Esophagus squamous epithelium (tissue), 5 donors: Measurements from ENCODE around the gene FHL5. TPM values are rescaled to one million over a fixed set of nuclear protein-coding genes. Genes with fewer than 3 reads are reported as not detected.

Experiments
- DNase-seq: peaks from one replicate; lab custom pipeline; 2025; lab: John Stamatoyannopoulos, UW
- H3K27ac ChIP-seq, 4 donors: fragments of 200-600 bp; sonication (generic); one replicate each; pipeline ENCODE4 v1.5.1; 2016 to 2019; ENCODE audit warnings: mild to moderate bottlenecking in 1 of 4
- H3K27me3 ChIP-seq, 4 donors: fragments of 200-600 bp; sonication (generic); 1 replicate in 3 of 4; 2 replicates in 1 of 4; pipeline versions ENCODE4 v1.5.1 to v1.6.0; 2017 to 2021; ENCODE audit warnings: antibody characterized with exemption in 1 of 4
- H3K36me3 ChIP-seq, 3 donors: fragments of 200-600 bp; sonication (generic); one replicate each; pipeline ENCODE4 v1.5.1; 2016 to 2019
- H3K4me1 ChIP-seq, 3 donors: fragments of 200-600 bp; sonication (generic); one replicate each; pipeline ENCODE4 v1.5.1; 2017 to 2019
- H3K4me3 ChIP-seq, 4 donors: fragments of 200-600 bp; sonication (generic); 1 replicate in 3 of 4; 2 replicates in 1 of 4; pipeline ENCODE4 v1.5.1; 2016 to 2019; ENCODE audit warnings: mild to moderate bottlenecking in 2 of 4, moderate library complexity in 1 of 4
- H3K9me3 ChIP-seq, 3 donors: fragments of 200-600 bp; sonication (generic); one replicate each; pipeline ENCODE4 v1.5.1; 2016 to 2019
- POLR2A ChIP-seq, 4 donors: fragments of 450-650 bp; IDR thresholded peaks; one replicate each; pipeline ENCODE4 v1.6.1; 2017; ENCODE audit warnings: antibody characterized with exemption in 4 of 4, mild to moderate bottlenecking in 4 of 4, moderate library complexity in 3 of 4
- WGBS, 2 donors: methylation state at CpG; one replicate each; pipeline ENCODE4 v1.1.5; 2018; 5-methylcytosine and 5-hydroxymethylcytosine counted together
- intact Hi-C: fragments of 100-400 bp; cut with DNase I; formaldehyde crosslinking; loops from one replicate; pipeline ENCODE4 v1.15.0; 2022
- small RNA-seq, 4 donors: library from RNA; depleted of rRNA; stranded (forward); fragments of <200 nt; gene quantifications; one replicate each; pipeline ENCODE3, GENCODE V24; 2016
- total RNA-seq, 4 donors: library from RNA; depleted of rRNA; stranded (reverse); fragments of >200 nt; gene quantifications; one replicate each; pipeline ENCODE4 v1.1.0, GENCODE V29; 2016
- TF ChIP-seq, protein P1 (sequence below), 6 experiments: fragments of 450-650 bp in 4 of 6; fragments of 200-600 bp in 2 of 6; sonication (generic) in 2 of 6; IDR thresholded peaks; one replicate each; pipeline ENCODE4 v1.5.1; 2016 to 2019; ENCODE audit warnings: antibody characterized with exemption in 6 of 6, mild to moderate bottlenecking in 4 of 6, moderate library complexity in 4 of 6
- donor health status: DM: yes; HTN: yes; CAD: no.

The FHL5 gene
- total RNA-seq, 4 donors from 2014 or later, result 0.83 to 15.2 (median 7.3) TPM

DNA sequence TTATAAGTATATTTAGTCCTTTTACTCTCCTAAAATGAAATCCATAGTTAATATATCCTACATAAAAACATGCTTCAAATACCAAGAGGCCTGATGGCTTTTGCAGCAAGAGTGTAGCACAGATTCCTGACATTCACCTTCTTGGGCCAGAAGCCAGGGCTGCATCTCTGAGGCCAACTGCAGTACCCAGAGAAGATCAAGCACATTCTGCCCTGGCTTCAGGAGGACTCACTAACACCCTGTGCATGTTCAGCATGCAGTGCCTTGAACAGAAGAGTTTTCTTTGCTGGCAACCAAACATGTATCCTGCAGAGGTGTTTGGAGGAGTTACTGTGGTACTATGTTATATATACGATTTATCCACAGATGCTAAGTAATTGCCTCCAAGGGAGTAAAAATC, 90.3 kb downstream of the FHL5 start:
- intact Hi-C loops, result no loop called here
- Histone ChIP-seq H3K4me1 (no peaks in the 10 kb centered on the region), H3K9me3 (no peaks in the 10 kb centered on the region), H3K27me3 (no peaks in the 10 kb centered on the region), H3K27ac (no peak overlapping the region), H3K4me3 (no peak overlapping the region), H3K36me3 (no peaks in the 10 kb centered on the region)
- WGBS, 2 donors, result 71 to 80% methylated on average over 1 of the region's 1 CpG
- TF ChIP-seq POLR2A (IDR thresholded peaks at IDR 0.05), result no peak
- TF ChIP-seq, protein P1, sequence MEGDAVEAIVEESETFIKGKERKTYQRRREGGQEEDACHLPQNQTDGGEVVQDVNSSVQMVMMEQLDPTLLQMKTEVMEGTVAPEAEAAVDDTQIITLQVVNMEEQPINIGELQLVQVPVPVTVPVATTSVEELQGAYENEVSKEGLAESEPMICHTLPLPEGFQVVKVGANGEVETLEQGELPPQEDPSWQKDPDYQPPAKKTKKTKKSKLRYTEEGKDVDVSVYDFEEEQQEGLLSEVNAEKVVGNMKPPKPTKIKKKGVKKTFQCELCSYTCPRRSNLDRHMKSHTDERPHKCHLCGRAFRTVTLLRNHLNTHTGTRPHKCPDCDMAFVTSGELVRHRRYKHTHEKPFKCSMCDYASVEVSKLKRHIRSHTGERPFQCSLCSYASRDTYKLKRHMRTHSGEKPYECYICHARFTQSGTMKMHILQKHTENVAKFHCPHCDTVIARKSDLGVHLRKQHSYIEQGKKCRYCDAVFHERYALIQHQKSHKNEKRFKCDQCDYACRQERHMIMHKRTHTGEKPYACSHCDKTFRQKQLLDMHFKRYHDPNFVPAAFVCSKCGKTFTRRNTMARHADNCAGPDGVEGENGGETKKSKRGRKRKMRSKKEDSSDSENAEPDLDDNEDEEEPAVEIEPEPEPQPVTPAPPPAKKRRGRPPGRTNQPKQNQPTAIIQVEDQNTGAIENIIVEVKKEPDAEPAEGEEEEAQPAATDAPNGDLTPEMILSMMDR (IDR thresholded peaks at IDR 0.05), result no peak
- DNase-seq, result no peak

DNA sequence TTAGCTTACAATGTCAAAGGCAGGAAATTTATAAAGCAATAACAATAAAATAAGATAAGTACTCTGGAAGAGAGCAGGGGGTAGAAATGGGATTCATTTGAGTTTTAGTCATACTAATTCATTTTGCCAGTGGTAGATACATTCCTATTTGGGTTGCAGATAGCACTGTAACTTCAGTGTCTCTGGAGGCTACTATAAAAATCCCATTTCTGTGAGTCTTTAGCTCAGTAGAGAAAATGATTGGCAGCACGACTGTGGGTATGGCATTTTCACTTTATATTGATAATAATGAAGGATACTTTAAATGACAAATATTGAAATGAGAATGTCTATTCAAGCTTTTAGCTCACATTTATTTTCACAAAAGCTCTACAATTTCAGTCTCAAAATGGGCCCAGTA, 93.6 kb downstream of the FHL5 start:
- H3K4me3 ChIP-seq, result no peak overlapping the region
- 57 to 71% methylated on average over 1 of the region's 1 CpG for WGBS, 2 donors
- intact Hi-C loops, result no loop called here
- no peaks in the 10 kb centered on the region for H3K27me3 ChIP-seq
- no peaks in the 10 kb centered on the region for H3K36me3 ChIP-seq
- no peaks in the 10 kb centered on the region for H3K9me3 ChIP-seq
- H3K4me1 ChIP-seq, result no peaks in the 10 kb centered on the region
- DNase-seq, result no peak
- H3K27ac ChIP-seq, result no peak overlapping the region
- TF ChIP-seq, protein P1 (IDR thresholded peaks at IDR 0.05), result no peak
- no peak for TF ChIP-seq POLR2A (IDR thresholded peaks at IDR 0.05)

DNA sequence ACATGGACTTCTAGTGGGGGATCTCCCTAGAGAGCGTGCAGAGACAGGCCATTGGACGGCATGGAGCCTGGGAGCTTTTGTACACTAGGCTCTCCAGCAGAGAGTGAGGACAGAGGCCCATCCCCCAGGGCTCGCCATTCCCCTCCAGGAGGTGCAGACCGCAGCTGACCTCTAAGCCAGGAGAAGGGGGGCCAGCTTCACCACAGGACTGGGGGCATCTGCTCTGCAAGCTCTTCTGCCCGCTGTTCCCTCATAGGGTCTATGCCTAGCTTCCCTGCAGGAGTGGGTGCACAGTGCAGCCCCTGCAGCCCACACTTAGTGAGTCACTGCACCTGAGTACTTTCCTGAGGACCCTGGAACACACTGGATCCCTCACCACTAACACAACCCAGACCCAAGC, 94.4 kb downstream of the FHL5 start:
- TF ChIP-seq, protein P1 (IDR thresholded peaks at IDR 0.05), result no peak
- no peak for TF ChIP-seq POLR2A (IDR thresholded peaks at IDR 0.05)
- Histone ChIP-seq H3K9me3 (no peaks in the 10 kb centered on the region), H3K36me3 (no peaks in the 10 kb centered on the region), H3K4me1 (no peaks in the 10 kb centered on the region), H3K27ac (no peak overlapping the region), H3K4me3 (no peak overlapping the region), H3K27me3 (no peaks in the 10 kb centered on the region)
- DNase-seq, result no peak
- intact Hi-C loops, result no loop called here
- WGBS, 2 donors, result 0% methylated on average over 1 of the region's 5 CpGs; no CpG with 5 or more reads in 1 of the 2 donors

DNA sequence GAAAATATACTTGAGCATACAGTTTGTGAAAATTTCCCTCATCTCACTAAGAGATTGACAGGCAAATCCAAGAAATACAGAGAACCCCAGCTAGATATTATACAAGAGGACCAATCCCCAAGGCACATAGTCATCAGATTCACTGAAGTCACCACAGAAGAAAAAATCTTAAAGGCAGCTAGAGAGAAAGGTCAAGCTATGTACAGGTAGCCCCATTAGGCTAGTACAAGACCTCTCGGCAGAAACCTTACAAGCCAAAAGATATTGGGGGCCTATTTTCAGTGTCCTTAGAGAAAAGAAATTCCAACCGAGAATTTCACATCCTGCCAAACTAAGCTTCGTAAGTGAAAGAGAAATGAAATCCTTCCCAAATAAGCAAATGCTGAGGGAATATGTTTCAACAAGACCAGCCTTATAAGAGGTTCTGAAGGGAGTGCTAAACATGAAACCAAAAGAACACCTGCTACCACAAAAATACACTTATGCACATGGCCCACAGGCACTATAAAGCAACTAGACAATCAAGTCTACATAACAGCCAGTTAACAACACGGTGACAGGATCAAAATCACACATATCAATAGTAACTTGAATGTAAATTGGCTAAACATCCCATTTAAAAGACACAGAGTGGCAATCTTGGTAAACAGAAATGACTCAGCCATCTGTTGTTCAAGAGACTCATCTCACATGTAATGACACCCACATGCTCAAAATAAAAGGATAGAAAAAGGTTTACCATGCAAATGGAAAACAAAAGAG, 96.3 kb downstream of the FHL5 start:
- Histone ChIP-seq H3K27ac (no peak overlapping the region), H3K27me3 (no peaks in the 10 kb centered on the region), H3K36me3 (no peaks in the 10 kb centered on the region), H3K4me3 (no peak overlapping the region), H3K9me3 (no peaks in the 10 kb centered on the region), H3K4me1 (no peaks in the 10 kb centered on the region)
- intact Hi-C loops, result no loop called here
- DNase-seq, result no peak
- WGBS, 2 donors, result 46 to 63% methylated on average over 4 of the region's 4 CpGs
- no peak for TF ChIP-seq POLR2A (IDR thresholded peaks at IDR 0.05)
- TF ChIP-seq, protein P1 (IDR thresholded peaks at IDR 0.05), result no peak

Small RNAs within 50 kb of the gene (small RNA-seq; reads per million reads assigned to genes)
- 0 reads per million in 4 donors for gene RNU4-70P

Other genes starting within 250 kb of the FHL5 start
- gene UFL1, start 41.3 kb upstream of the FHL5 start, total RNA-seq, result 10 to 100 TPM; 14.4 to 29.4 (median 24.0) TPM